ENCODE data around the gene UBTD1.
"Not testable (repeated sequence)": the region's sequence is repeated elsewhere in the genome, so short reads cannot be mapped to it uniquely, and the experiment has no call there.

Gene UBTD1

DNA sequence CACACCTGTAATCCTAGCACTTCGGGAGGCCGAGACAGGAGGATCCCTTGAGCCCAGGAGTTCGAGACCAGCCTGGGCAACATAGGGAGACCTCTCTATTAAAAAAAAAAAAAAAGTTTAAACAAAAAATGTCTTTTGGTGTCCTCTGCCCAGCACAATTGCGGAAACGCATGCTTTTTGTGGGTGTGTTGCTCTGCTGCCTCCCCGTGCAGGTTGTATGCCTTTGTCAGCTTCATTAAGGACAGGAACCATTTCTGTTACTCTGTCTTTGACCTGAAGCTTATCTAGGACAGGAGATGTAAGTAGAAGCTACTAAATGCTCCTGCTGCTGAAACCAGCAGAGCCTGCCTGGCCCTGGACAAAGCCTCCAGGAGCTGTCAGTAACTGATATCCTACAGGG lies 52.5 kb downstream of the UBTD1 start:
- Histone ChIP-seq H3K4me2 (ENCODE audit: low read depth, low read length, poor library complexity, severe bottlenecking) (no peak overlapping the region), H3K27me3 (ENCODE audit: low read length) (no peaks in the 10 kb centered on the region), H3K36me3 (ENCODE audit: low read length) (no peaks in the 10 kb centered on the region), H3K27ac (ENCODE audit: low read depth, low read length) (no peak overlapping the region), H2AFZ (ENCODE audit: low read depth, low read length, severe bottlenecking) (no peak overlapping the region), H3K9ac (ENCODE audit: low read length) (no peak overlapping the region), H3K4me3 (ENCODE audit: insufficient read depth, low read length, poor library complexity, severe bottlenecking) (no peak overlapping the region), H3K9me2 (replicated peaks; ENCODE audit: insufficient read depth, low read length) (no peaks in the 10 kb centered on the region), H4K20me1 (ENCODE audit: low read depth, low read length) (no peaks in the 10 kb centered on the region), H3K79me2 (ENCODE audit: insufficient read depth, low read length) (no peaks in the 10 kb centered on the region), H3K9me3 (ENCODE audit: insufficient read depth, low read length) (no peaks in the 10 kb centered on the region), H3F3A (ENCODE audit: insufficient read depth) (no peaks in the 10 kb centered on the region)
- TF ChIP-seq EZH2phosphoT487 (conservative IDR thresholded peaks at IDR 0.05; ENCODE audit: low read length): no peak
- TF ChIP-seq, protein P1, sequence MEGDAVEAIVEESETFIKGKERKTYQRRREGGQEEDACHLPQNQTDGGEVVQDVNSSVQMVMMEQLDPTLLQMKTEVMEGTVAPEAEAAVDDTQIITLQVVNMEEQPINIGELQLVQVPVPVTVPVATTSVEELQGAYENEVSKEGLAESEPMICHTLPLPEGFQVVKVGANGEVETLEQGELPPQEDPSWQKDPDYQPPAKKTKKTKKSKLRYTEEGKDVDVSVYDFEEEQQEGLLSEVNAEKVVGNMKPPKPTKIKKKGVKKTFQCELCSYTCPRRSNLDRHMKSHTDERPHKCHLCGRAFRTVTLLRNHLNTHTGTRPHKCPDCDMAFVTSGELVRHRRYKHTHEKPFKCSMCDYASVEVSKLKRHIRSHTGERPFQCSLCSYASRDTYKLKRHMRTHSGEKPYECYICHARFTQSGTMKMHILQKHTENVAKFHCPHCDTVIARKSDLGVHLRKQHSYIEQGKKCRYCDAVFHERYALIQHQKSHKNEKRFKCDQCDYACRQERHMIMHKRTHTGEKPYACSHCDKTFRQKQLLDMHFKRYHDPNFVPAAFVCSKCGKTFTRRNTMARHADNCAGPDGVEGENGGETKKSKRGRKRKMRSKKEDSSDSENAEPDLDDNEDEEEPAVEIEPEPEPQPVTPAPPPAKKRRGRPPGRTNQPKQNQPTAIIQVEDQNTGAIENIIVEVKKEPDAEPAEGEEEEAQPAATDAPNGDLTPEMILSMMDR (IDR thresholded peaks at IDR 0.05; ENCODE audit: insufficient read depth, low read length, poor library complexity, severe bottlenecking): no peak

- Histone ChIP-seq H3K4me3 (ENCODE audit: insufficient read depth, low read length, poor library complexity, severe bottlenecking) (no peak overlapping the region), H3K79me2 (ENCODE audit: insufficient read depth, low read length) (no peaks in the 10 kb centered on the region), H3F3A (ENCODE audit: insufficient read depth) (no peaks in the 10 kb centered on the region), H3K27ac (ENCODE audit: low read depth, low read length) (no peak overlapping the region), H3K9me2 (replicated peaks; ENCODE audit: insufficient read depth, low read length) (no peaks in the 10 kb centered on the region), H4K20me1 (ENCODE audit: low read depth, low read length) (no peaks in the 10 kb centered on the region), H3K4me2 (ENCODE audit: low read depth, low read length, poor library complexity, severe bottlenecking) (no peak overlapping the region), H3K36me3 (ENCODE audit: low read length) (no peaks in the 10 kb centered on the region), H2AFZ (ENCODE audit: low read depth, low read length, severe bottlenecking) (no peak overlapping the region), H3K9ac (ENCODE audit: low read length) (no peak overlapping the region), H3K9me3 (ENCODE audit: insufficient read depth, low read length) (no peaks in the 10 kb centered on the region), H3K27me3 (ENCODE audit: low read length) (no peaks in the 10 kb centered on the region)
- no peak for TF ChIP-seq EZH2phosphoT487 (conservative IDR thresholded peaks at IDR 0.05; ENCODE audit: low read length)
- TF ChIP-seq, protein P1 (IDR thresholded peaks at IDR 0.05; ENCODE audit: insufficient read depth, low read length, poor library complexity, severe bottlenecking): peak; percentile 45
These were observed 54.9 kb downstream of the UBTD1 start for GRCh38 chr10:97553575-97554031.

GRCh38 chr10:97554336-97554735 lies 55.6 kb downstream of the UBTD1 start:
- H3K79me2 ChIP-seq (ENCODE audit: insufficient read depth, low read length); H3K27ac ChIP-seq (ENCODE audit: low read depth, low read length); H3K36me3 ChIP-seq (ENCODE audit: low read length); H3K9me2 ChIP-seq (replicated peaks; ENCODE audit: insufficient read depth, low read length); H4K20me1 ChIP-seq (ENCODE audit: low read depth, low read length); H3K9me3 ChIP-seq (ENCODE audit: insufficient read depth, low read length); H3K4me3 ChIP-seq (ENCODE audit: insufficient read depth, low read length, poor library complexity, severe bottlenecking); H2AFZ ChIP-seq (ENCODE audit: low read depth, low read length, severe bottlenecking); H3K4me2 ChIP-seq (ENCODE audit: low read depth, low read length, poor library complexity, severe bottlenecking); H3F3A ChIP-seq (ENCODE audit: insufficient read depth); H3K27me3 ChIP-seq (ENCODE audit: low read length); H3K9ac ChIP-seq (ENCODE audit: low read length): not testable (repeated sequence)

DNA sequence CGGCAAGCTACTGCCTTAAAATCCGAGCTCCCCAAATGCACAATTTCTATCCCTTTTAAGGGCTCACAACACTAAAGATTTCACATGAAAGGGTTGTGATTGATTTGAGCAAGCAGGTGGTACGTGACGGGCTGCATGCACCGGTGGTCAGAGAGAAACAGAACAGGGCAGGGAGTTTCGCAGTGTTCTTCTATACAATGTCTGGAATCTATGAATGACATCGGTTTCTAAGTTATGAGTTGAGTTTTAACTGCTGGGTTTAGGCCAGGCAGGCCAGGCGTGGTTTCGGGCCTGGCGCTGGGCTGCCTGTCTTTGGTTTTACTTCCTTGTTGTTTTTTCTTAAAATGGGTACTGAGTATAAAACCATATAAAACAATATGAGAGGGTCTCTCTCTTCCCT lies 56.8 kb downstream of the UBTD1 start:
- H3K4me2 ChIP-seq (ENCODE audit: low read depth, low read length, poor library complexity, severe bottlenecking); H3K79me2 ChIP-seq (ENCODE audit: insufficient read depth, low read length); H3F3A ChIP-seq (ENCODE audit: insufficient read depth); H3K36me3 ChIP-seq (ENCODE audit: low read length); H3K4me3 ChIP-seq (ENCODE audit: insufficient read depth, low read length, poor library complexity, severe bottlenecking); H3K9me2 ChIP-seq (replicated peaks; ENCODE audit: insufficient read depth, low read length); H2AFZ ChIP-seq (ENCODE audit: low read depth, low read length, severe bottlenecking); H3K9ac ChIP-seq (ENCODE audit: low read length); H4K20me1 ChIP-seq (ENCODE audit: low read depth, low read length); H3K27ac ChIP-seq (ENCODE audit: low read depth, low read length); H3K27me3 ChIP-seq (ENCODE audit: low read length); H3K9me3 ChIP-seq (ENCODE audit: insufficient read depth, low read length): not testable (repeated sequence)

DNA sequence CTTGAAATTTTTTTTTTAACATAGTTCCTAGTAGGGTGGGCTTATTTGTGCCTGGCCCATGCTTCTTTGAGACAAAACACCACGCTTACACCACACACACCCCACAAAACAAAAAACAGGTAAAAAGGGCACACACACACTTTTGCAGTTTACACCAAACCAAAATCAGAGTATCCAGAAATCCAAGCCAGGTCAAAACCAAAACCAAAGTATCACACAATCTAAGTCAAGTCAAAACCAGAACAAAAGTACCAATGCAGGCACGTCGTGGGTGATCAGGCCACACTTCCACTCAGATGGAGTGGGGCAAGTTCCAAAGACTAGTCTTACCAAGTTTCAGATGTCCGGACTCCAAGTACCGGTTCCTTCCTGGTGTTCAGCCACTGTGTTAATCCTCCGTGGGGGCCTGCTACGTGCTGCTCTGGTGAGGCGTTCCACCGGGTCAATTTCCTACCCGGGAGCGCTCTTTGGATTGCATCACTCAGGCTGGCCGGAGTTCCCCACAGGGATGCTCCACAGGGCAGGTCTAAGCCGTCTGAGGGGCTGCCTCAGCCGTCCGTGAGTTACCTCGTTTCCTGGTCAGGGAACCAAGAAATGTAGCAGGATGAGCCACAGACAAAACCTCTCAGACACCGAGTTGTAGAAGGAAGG lies 62.1 kb downstream of the UBTD1 start:
- not testable (repeated sequence) for H3K4me2 ChIP-seq (ENCODE audit: low read depth, low read length, poor library complexity, severe bottlenecking); H4K20me1 ChIP-seq (ENCODE audit: low read depth, low read length); H3K9me3 ChIP-seq (ENCODE audit: insufficient read depth, low read length); H3K27ac ChIP-seq (ENCODE audit: low read depth, low read length); H3K4me3 ChIP-seq (ENCODE audit: insufficient read depth, low read length, poor library complexity, severe bottlenecking); H3K27me3 ChIP-seq (ENCODE audit: low read length); H3K9me2 ChIP-seq (replicated peaks; ENCODE audit: insufficient read depth, low read length); H3K79me2 ChIP-seq (ENCODE audit: insufficient read depth, low read length); H2AFZ ChIP-seq (ENCODE audit: low read depth, low read length, severe bottlenecking); H3K36me3 ChIP-seq (ENCODE audit: low read length); H3F3A ChIP-seq (ENCODE audit: insufficient read depth); H3K9ac ChIP-seq (ENCODE audit: low read length)

- H3K27ac ChIP-seq (ENCODE audit: low read depth, low read length); H3K9me2 ChIP-seq (replicated peaks; ENCODE audit: insufficient read depth, low read length); H4K20me1 ChIP-seq (ENCODE audit: low read depth, low read length); H3K79me2 ChIP-seq (ENCODE audit: insufficient read depth, low read length); H3K36me3 ChIP-seq (ENCODE audit: low read length); H3K27me3 ChIP-seq (ENCODE audit: low read length); H3K4me3 ChIP-seq (ENCODE audit: insufficient read depth, low read length, poor library complexity, severe bottlenecking); H3K9me3 ChIP-seq (ENCODE audit: insufficient read depth, low read length); H3K9ac ChIP-seq (ENCODE audit: low read length); H2AFZ ChIP-seq (ENCODE audit: low read depth, low read length, severe bottlenecking); H3K4me2 ChIP-seq (ENCODE audit: low read depth, low read length, poor library complexity, severe bottlenecking); H3F3A ChIP-seq (ENCODE audit: insufficient read depth): not testable (repeated sequence)
These were observed 62.8 kb downstream of the UBTD1 start for GRCh38 chr10:97561386-97562077.

Measured in SU-DHL-6 (cell line).